ENCODE measurements around the gene FBXO28.

FBXO28 gene

DNA sequence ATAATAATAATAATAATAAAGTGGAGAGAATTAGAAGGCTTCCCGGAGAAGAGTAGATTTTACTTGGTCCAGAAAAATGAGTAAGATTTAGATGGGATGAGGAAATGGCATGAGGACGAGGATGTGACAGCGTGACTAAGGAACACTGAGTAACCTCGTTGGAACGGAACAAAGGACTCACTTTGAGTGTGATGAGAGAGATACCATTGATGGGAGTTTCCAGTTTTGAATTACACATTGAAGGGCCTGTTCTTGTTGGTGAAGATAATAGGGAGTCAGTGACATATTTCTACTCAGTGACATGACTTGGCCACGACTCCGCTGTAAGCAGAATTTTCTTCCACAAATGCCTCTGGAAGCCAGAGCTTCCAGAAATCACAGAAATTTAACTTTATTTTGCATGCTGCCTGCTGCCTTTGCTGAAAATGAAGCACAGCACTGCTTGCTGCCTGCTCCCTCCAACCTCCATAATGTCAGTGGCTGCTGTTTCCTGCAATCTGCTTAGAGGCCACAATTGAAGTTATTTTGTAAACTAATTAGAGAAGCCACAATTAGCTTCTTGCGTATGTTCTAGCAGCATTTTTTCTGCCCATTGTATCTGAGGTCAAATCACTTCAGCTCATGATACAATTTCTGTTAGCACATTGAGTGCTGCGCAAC is 33.7 kb upstream of the FBXO28 start:
- Histone ChIP-seq H3K4me1 (ENCODE audit: low read length) (no peaks in the 10 kb centered on the region), H3K79me2 (ENCODE audit: low read length) (no peaks in the 10 kb centered on the region), H3K9me2 (replicated peaks; ENCODE audit: insufficient read depth, low read length) (no peaks in the 10 kb centered on the region), H3K9me3 (replicated peaks; ENCODE audit: insufficient read depth, low read length) (no peaks in the 10 kb centered on the region), H3F3A (ENCODE audit: insufficient read depth, low read length) (no peaks in the 10 kb centered on the region), H3K4me2 (ENCODE audit: low read depth, low read length) (no peak overlapping the region), H2AFZ (ENCODE audit: low read length) (no peak overlapping the region), H4K20me1 (ENCODE audit: insufficient read depth, low read length) (no peaks in the 10 kb centered on the region), H3K36me3 (replicated peaks; ENCODE audit: insufficient read depth, low read length) (no peaks in the 10 kb centered on the region), H3K9ac (ENCODE audit: low read length) (no peak overlapping the region), H3K27ac (ENCODE audit: low read length) (no peak overlapping the region), H3K4me3 (ENCODE audit: low read length) (no peak overlapping the region), H3K27me3 (replicated peaks; ENCODE audit: insufficient read depth, low read length) (no peaks in the 10 kb centered on the region)
- TF ChIP-seq EZH2phosphoT487 (IDR thresholded peaks at IDR 0.05; ENCODE audit: low read length) = no peak
- TF ChIP-seq, protein P1, sequence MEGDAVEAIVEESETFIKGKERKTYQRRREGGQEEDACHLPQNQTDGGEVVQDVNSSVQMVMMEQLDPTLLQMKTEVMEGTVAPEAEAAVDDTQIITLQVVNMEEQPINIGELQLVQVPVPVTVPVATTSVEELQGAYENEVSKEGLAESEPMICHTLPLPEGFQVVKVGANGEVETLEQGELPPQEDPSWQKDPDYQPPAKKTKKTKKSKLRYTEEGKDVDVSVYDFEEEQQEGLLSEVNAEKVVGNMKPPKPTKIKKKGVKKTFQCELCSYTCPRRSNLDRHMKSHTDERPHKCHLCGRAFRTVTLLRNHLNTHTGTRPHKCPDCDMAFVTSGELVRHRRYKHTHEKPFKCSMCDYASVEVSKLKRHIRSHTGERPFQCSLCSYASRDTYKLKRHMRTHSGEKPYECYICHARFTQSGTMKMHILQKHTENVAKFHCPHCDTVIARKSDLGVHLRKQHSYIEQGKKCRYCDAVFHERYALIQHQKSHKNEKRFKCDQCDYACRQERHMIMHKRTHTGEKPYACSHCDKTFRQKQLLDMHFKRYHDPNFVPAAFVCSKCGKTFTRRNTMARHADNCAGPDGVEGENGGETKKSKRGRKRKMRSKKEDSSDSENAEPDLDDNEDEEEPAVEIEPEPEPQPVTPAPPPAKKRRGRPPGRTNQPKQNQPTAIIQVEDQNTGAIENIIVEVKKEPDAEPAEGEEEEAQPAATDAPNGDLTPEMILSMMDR (IDR thresholded peaks at IDR 0.05; ENCODE audit: low read length) = no peak
- no peak for TF ChIP-seq EZH2 (optimal IDR thresholded peaks at IDR 0.05; ENCODE audit: low read depth, low read length)
- no peak for DNase-seq

DNA sequence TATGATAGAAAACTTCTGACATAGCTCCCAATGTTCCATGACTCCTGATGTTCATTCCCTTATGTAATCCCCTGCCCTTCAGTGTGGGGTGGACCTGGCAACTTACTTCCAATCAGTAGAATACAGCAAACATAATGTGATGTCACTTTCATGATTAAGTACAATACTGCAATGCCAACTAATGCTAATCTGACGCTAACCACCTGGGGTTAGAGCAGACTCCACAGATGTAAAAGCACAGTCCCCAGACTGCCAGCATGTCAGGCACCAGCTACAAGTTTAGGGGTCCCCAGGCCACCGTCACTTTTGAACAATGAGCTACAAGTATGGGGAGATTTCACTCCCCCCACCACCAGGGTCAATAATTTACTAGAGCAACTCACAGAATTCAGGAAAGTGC is 32.3 kb upstream of the FBXO28 start:
- Histone ChIP-seq H3K4me3 (ENCODE audit: low read length) (no peak overlapping the region), H3K27ac (ENCODE audit: low read length) (no peak overlapping the region), H3K79me2 (ENCODE audit: low read length) (no peaks in the 10 kb centered on the region)

DNA sequence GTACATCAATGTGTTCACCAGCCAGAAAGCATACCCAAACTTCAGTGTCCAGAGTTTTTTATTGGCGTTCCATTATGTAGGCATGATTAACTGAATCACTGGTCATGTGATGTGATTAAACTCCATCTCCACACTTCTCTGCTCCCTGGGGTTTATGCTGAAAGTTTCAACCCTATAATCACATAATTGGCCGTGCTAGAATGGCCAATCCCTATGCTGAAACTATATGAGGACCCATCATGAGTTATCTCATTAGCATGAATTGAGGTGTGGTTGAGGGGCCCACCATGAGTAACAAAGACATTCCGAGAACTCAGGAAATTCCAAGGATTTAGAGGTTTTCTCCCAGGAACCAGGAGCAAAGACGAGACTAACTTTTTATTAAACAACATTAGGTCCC is 31.8 kb upstream of the FBXO28 start:
- H3K4me2 ChIP-seq (ENCODE audit: low read depth, low read length) = no peak overlapping the region
- no peak for DNase-seq

More for the DNA sequence above, 32.3 kb upstream of the FBXO28 start:
- Histone ChIP-seq H4K20me1 (ENCODE audit: insufficient read depth, low read length) (no peaks in the 10 kb centered on the region), H3K9me3 (replicated peaks; ENCODE audit: insufficient read depth, low read length) (no peaks in the 10 kb centered on the region), H2AFZ (ENCODE audit: low read length) (no peak overlapping the region), H3F3A (ENCODE audit: insufficient read depth, low read length) (no peaks in the 10 kb centered on the region), H3K36me3 (replicated peaks; ENCODE audit: insufficient read depth, low read length) (no peaks in the 10 kb centered on the region), H3K9ac (ENCODE audit: low read length) (no peak overlapping the region), H3K9me2 (replicated peaks; ENCODE audit: insufficient read depth, low read length) (no peaks in the 10 kb centered on the region), H3K4me1 (ENCODE audit: low read length) (no peaks in the 10 kb centered on the region), H3K27me3 (replicated peaks; ENCODE audit: insufficient read depth, low read length) (no peaks in the 10 kb centered on the region), H3K4me2 (ENCODE audit: low read depth, low read length) (no peak overlapping the region)
- no peak for TF ChIP-seq EZH2phosphoT487 (IDR thresholded peaks at IDR 0.05; ENCODE audit: low read length)
- no peak for TF ChIP-seq EZH2 (optimal IDR thresholded peaks at IDR 0.05; ENCODE audit: low read depth, low read length)
- TF ChIP-seq, protein P1 (IDR thresholded peaks at IDR 0.05; ENCODE audit: low read length) = no peak
- no peak for DNase-seq

More for the DNA sequence above, 31.8 kb upstream of the FBXO28 start:
- no peaks in the 10 kb centered on the region for H3K4me1 ChIP-seq (ENCODE audit: low read length)
- H3K9ac ChIP-seq (ENCODE audit: low read length) = no peak overlapping the region
- no peaks in the 10 kb centered on the region for H3K27me3 ChIP-seq (replicated peaks; ENCODE audit: insufficient read depth, low read length)
- H3K4me3 ChIP-seq (ENCODE audit: low read length) = no peak overlapping the region
- no peak overlapping the region for H2AFZ ChIP-seq (ENCODE audit: low read length)
- no peaks in the 10 kb centered on the region for H3K79me2 ChIP-seq (ENCODE audit: low read length)
- H3K36me3 ChIP-seq (replicated peaks; ENCODE audit: insufficient read depth, low read length) = no peaks in the 10 kb centered on the region
- H3K9me3 ChIP-seq (replicated peaks; ENCODE audit: insufficient read depth, low read length) = no peaks in the 10 kb centered on the region
- TF ChIP-seq, protein P1 (IDR thresholded peaks at IDR 0.05; ENCODE audit: low read length) = no peak
- no peak for TF ChIP-seq EZH2 (optimal IDR thresholded peaks at IDR 0.05; ENCODE audit: low read depth, low read length)
- TF ChIP-seq EZH2phosphoT487 (IDR thresholded peaks at IDR 0.05; ENCODE audit: low read length) = no peak
- H3F3A ChIP-seq (ENCODE audit: insufficient read depth, low read length) = no peaks in the 10 kb centered on the region
- no peak overlapping the region for H3K27ac ChIP-seq (ENCODE audit: low read length)
- no peaks in the 10 kb centered on the region for H4K20me1 ChIP-seq (ENCODE audit: insufficient read depth, low read length)
- no peaks in the 10 kb centered on the region for H3K9me2 ChIP-seq (replicated peaks; ENCODE audit: insufficient read depth, low read length)
